Measurements from ENCODE around the gene PLK1. TPM values are rescaled to one million over a fixed set of nuclear protein-coding genes. Genes with fewer than 3 reads are reported as not detected.

The PLK1 gene
- total RNA-seq, 1 donor from 2014 or later, result 108 TPM

DNA sequence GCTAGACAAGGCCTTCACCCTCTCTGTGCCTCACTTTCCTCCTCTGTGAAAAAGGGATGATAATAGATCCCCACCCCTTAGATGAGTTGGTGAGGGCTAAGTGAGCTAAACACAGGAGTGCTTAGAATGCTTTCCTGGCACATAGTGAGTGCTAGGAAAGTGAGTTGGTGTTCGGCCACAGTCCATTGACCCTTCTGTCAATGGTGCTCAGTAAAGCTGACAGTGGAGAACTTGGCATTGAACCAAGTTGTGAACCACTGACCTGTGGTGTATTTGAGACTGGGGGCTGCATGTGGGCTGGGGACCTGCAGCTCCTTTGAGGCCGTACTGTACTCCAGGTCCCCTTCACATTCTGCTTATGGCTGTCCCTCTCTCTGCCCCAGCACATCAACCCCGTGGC is 4.8 kb downstream of the PLK1 start:
- no peak overlapping the region for H3K4me3 Mint-ChIP-seq
- H3K9me3 Mint-ChIP-seq, result no peaks in the 10 kb centered on the region
- peaks cover 31% of the 10 kb centered on the region for H3K4me1 Mint-ChIP-seq
- DNase-seq (ENCODE audit: low read depth, low spot score), result no peak
- H3K27ac Mint-ChIP-seq (ENCODE audit: unreplicated experiment), result no peak overlapping the region
- H3K27me3 Mint-ChIP-seq (ENCODE audit: low read depth), result no peaks in the 10 kb centered on the region
- peaks cover 16% of the 10 kb centered on the region for H3K36me3 Mint-ChIP-seq (ENCODE audit: low read depth)
- TF ChIP-seq, protein P1, sequence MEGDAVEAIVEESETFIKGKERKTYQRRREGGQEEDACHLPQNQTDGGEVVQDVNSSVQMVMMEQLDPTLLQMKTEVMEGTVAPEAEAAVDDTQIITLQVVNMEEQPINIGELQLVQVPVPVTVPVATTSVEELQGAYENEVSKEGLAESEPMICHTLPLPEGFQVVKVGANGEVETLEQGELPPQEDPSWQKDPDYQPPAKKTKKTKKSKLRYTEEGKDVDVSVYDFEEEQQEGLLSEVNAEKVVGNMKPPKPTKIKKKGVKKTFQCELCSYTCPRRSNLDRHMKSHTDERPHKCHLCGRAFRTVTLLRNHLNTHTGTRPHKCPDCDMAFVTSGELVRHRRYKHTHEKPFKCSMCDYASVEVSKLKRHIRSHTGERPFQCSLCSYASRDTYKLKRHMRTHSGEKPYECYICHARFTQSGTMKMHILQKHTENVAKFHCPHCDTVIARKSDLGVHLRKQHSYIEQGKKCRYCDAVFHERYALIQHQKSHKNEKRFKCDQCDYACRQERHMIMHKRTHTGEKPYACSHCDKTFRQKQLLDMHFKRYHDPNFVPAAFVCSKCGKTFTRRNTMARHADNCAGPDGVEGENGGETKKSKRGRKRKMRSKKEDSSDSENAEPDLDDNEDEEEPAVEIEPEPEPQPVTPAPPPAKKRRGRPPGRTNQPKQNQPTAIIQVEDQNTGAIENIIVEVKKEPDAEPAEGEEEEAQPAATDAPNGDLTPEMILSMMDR (conservative IDR thresholded peaks at IDR 0.05), result no peak

DNA sequence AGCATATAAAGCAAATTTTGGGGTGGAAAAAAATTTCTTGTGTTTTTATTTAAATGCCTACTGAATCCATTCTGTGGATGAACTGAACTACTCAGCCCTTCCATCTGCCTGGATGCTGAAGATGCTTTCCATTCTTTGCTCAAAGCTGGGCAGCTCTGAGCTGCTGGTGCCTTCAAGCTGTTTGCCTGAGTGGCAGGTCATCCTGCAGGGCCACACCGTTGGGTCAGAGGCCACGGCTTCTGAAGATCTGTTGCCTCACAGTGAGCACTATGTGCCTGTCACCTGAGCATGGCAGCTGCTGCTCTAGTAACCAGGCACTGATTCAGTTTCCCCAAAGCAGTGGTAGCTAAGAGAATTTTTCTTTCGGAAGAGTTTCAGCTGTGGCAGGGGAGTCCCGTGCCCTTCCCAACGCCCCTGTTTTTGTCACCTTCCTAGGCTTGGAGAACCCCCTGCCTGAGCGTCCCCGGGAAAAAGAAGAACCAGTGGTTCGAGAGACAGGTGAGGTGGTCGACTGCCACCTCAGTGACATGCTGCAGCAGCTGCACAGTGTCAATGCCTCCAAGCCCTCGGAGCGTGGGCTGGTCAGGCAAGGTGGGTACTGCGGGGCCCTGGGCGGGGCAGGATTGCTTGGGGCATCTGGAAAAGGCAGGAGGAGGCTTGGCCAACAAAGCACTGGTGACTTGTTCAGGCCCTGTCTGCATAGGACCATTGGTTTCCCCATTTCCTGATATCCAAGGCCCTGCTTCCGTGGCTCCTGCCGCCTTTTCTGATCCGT is 8.5 kb downstream of the PLK1 start:
- H3K27me3 Mint-ChIP-seq (ENCODE audit: low read depth), result no peaks in the 10 kb centered on the region
- H3K27ac Mint-ChIP-seq (ENCODE audit: unreplicated experiment), result peak overlapping the region; percentile 13
- H3K9me3 Mint-ChIP-seq, result no peaks in the 10 kb centered on the region
- H3K4me3 Mint-ChIP-seq, result peak overlapping the region; percentile 42
- TF ChIP-seq, protein P1 (conservative IDR thresholded peaks at IDR 0.05), result no peak
- no peaks in the 10 kb centered on the region for H3K4me1 Mint-ChIP-seq
- peaks cover 20% of the 10 kb centered on the region for H3K36me3 Mint-ChIP-seq (ENCODE audit: low read depth)
- DNase-seq (ENCODE audit: low read depth, low spot score), result no peak

GRCh38 chr16:23689442-23690187 is 10.9 kb downstream of the PLK1 start:
- Mint-ChIP-seq H3K4me3 (no peak overlapping the region), H3K27me3 (ENCODE audit: low read depth) (no peaks in the 10 kb centered on the region), H3K4me1 (peaks cover 4% of the 10 kb centered on the region), H3K9me3 (no peaks in the 10 kb centered on the region), H3K36me3 (ENCODE audit: low read depth) (peaks cover 15% of the 10 kb centered on the region), H3K27ac (ENCODE audit: unreplicated experiment) (no peak overlapping the region)
- no peak for DNase-seq (ENCODE audit: low read depth, low spot score)
- TF ChIP-seq, protein P1 (conservative IDR thresholded peaks at IDR 0.05), result no peak

DNA sequence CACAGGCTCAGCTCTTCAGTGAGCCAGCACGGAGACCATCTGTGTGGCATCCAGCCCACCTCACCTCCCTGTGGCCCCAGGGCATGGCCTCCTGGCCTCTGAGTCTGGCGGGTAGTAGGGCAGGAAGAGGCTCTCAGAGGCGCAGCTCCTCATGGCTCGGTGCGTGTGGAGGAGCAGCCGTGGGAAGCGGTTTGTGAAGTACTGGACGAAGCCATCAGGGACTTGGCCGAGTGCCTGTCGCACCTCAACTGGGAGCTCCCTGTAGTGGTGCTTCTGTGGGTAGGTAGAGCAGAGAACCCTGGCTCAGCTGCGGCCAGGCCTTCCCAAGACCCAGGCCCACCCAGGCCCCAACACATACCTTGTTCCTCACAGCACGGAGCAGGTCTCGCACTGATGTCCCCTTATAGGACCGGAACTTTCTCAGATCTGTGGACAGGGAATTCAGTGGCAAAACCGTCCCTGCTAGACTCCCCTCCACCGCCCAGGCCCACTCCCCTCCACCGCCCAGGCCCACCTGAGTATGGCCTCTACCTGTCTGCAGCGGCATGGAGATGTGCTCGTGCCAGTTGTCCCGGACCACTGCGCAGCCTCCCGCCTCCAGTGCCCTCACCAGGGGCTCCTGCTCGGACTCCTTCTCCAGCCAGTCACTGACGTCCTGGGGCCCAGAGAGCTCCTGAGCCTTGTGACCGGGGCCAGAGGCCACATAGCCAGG is 12.2 kb downstream of the PLK1 start:
- H3K36me3 Mint-ChIP-seq (ENCODE audit: low read depth), result peaks cover 15% of the 10 kb centered on the region
- TF ChIP-seq, protein P1 (conservative IDR thresholded peaks at IDR 0.05), result no peak
- H3K4me1 Mint-ChIP-seq, result peaks cover 10% of the 10 kb centered on the region
- H3K9me3 Mint-ChIP-seq, result no peaks in the 10 kb centered on the region
- no peaks in the 10 kb centered on the region for H3K27me3 Mint-ChIP-seq (ENCODE audit: low read depth)
- H3K27ac Mint-ChIP-seq (ENCODE audit: unreplicated experiment), result no peak overlapping the region
- DNase-seq (ENCODE audit: low read depth, low spot score), result no peak
- no peak overlapping the region for H3K4me3 Mint-ChIP-seq

DNA sequence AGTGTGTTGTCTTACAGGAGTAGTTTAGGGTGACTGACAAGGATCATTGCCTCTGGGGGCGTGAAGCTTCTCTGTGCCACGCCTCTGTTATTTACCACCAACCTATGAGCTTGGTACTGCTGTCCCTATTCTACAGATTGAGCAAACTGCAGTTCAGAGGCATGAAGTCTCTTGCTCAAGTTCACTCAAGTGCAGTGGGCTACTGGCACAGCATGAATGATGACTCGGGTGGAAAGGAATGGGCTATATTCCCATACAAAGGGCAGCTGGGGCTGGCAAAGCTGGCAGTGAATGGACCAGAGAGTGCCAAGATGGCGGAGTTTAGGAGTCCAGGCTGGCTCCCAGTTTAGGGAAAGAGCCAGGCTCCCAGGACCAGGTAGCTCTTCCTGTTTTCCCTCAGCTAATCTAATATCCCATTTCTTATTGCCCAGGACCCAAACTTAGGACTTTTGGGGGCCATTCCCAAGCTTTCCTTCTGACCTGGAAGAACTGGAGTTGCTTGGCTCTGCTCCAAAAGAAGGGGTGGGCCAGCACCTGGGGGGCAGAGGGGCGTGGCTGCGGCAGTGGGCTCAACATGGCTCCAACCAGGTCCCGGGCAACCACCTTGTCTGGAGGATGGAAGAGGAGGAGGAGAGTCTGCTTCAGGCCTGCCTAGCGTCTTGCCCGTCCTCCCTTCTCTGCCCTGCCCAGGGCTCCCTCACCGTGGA is 12.9 kb downstream of the PLK1 start:
- TF ChIP-seq, protein P1 (conservative IDR thresholded peaks at IDR 0.05), result no peak
- H3K9me3 Mint-ChIP-seq, result no peaks in the 10 kb centered on the region
- DNase-seq (ENCODE audit: low read depth, low spot score), result no peak
- H3K27me3 Mint-ChIP-seq (ENCODE audit: low read depth), result no peaks in the 10 kb centered on the region
- H3K4me1 Mint-ChIP-seq, result peaks cover 10% of the 10 kb centered on the region
- no peak overlapping the region for H3K4me3 Mint-ChIP-seq
- H3K27ac Mint-ChIP-seq (ENCODE audit: unreplicated experiment), result peak overlapping the region; percentile 27
- H3K36me3 Mint-ChIP-seq (ENCODE audit: low read depth), result peaks cover 15% of the 10 kb centered on the region
